Neural progenitor cell (in vitro differentiated cells): ENCODE measurements around the gene GTF3C4. TPM values are rescaled to one million over a fixed set of nuclear protein-coding genes. Genes with fewer than 3 reads are reported as not detected.
"Not testable (repeated sequence)": the region's sequence is repeated elsewhere in the genome, so short reads cannot be mapped to it uniquely, and the experiment has no call there.

ENCODE experiments used
- DNase-seq: peaks from one replicate; pipeline ENCODE4 v3.0.0-alpha.2; 2016; ENCODE audit warnings: low spot score
- H2AFZ ChIP-seq: fragments of 200-600 bp; sonication (generic); replicated peaks from 2 replicates; pipeline ENCODE4 v1.6.1; 2016; ENCODE audit warnings: antibody characterized with exemption
- H3F3A ChIP-seq: fragments of 200-600 bp; sonication (generic); 2 replicates; pipeline ENCODE4 v1.6.1; 2016; ENCODE audit warnings: antibody characterized with exemption, low read depth
- H3K27ac ChIP-seq: fragments of 200-600 bp; sonication (generic); 2 replicates; pipeline ENCODE4 v1.5.1; 2016; ENCODE audit warnings: mild to moderate bottlenecking
- H3K27me3 ChIP-seq: fragments of 200-600 bp; sonication (generic); 2 replicates; pipeline ENCODE4 v1.6.1; 2016; ENCODE audit warnings: mild to moderate bottlenecking, moderate library complexity
- H3K36me3 ChIP-seq: fragments of 200-600 bp; sonication (generic); 2 replicates; pipeline ENCODE4 v1.5.1; 2016
- H3K4me1 ChIP-seq: fragments of 200-600 bp; sonication (generic); 2 replicates; pipeline ENCODE4 v1.6.1; 2016; ENCODE audit warnings: mixed run types
- H3K4me2 ChIP-seq: fragments of 200-600 bp; sonication (generic); 2 replicates; pipeline ENCODE4 v1.6.1; 2016
- H3K4me3 ChIP-seq: fragments of 200-600 bp; sonication (generic); 2 replicates; pipeline ENCODE4 v1.5.1; 2016
- H3K79me2 ChIP-seq: fragments of 200-600 bp; sonication (generic); 2 replicates; pipeline ENCODE4 v1.6.1; 2016; ENCODE audit warnings: low read depth
- H3K9ac ChIP-seq: fragments of 200-600 bp; sonication (generic); 2 replicates; pipeline ENCODE4 v1.6.1; 2016
- H3K9me3 ChIP-seq: fragments of 200-600 bp; sonication (generic); 2 replicates; pipeline ENCODE4 v1.5.1; 2016; ENCODE audit warnings: low read depth
- H4K20me1 ChIP-seq: fragments of 200-600 bp; sonication (generic); 2 replicates; pipeline ENCODE4 v1.6.1; 2016; ENCODE audit warnings: low read depth
- H3K27ac Mint-ChIP-seq: 3 replicates; pipeline ENCODE4 v1.8.0; 2021; ENCODE audit warnings: mixed read lengths
- H3K27me3 Mint-ChIP-seq: 2 replicates; pipeline ENCODE4 v1.8.0; 2022; ENCODE audit warnings: low read depth, mild to moderate bottlenecking, inconsistent platforms, moderate library complexity, mixed read lengths; ENCODE audit not compliant: insufficient read depth
- H3K36me3 Mint-ChIP-seq: 3 replicates; pipeline ENCODE4 v1.8.0; 2021; ENCODE audit warnings: mixed read lengths
- H3K4me1 Mint-ChIP-seq: 3 replicates; pipeline ENCODE4 v1.8.0; 2021; ENCODE audit warnings: mixed read lengths
- H3K4me3 Mint-ChIP-seq: 3 replicates; pipeline ENCODE4 v1.8.0; 2021; ENCODE audit warnings: mild to moderate bottlenecking, moderate library complexity, mixed read lengths
- H3K9me3 Mint-ChIP-seq: 3 replicates; pipeline ENCODE4 v1.8.0; 2020; ENCODE audit warnings: mixed read lengths
- EZH2 ChIP-seq: fragments of 200-600 bp; sonication (generic); IDR thresholded peaks from 2 replicates; pipeline ENCODE4 v1.6.1; 2017; ENCODE audit warnings: antibody characterized with exemption, mild to moderate bottlenecking, moderate library complexity
- EZH2phosphoT487 ChIP-seq: fragments of 200-600 bp; sonication (generic); IDR thresholded peaks from 2 replicates; pipeline ENCODE4 v1.6.1; 2017; ENCODE audit warnings: antibody characterized with exemption
- total RNA-seq: library from RNA; depleted of rRNA; stranded (reverse); fragments of >200 nt; gene quantifications from 2 replicates; pipeline ENCODE4 v1.2.3, GENCODE V29; 2015; ENCODE audit warnings: low replicate concordance
- TF ChIP-seq, protein P1 (sequence below): fragments of 200-600 bp; sonication (generic); IDR thresholded peaks from 2 replicates; pipeline ENCODE4 v1.5.1; 2017; ENCODE audit warnings: antibody characterized with exemption, mild to moderate bottlenecking

Gene GTF3C4
- total RNA-seq, 1 donor from 2014 or later: 31.4 TPM

DNA sequence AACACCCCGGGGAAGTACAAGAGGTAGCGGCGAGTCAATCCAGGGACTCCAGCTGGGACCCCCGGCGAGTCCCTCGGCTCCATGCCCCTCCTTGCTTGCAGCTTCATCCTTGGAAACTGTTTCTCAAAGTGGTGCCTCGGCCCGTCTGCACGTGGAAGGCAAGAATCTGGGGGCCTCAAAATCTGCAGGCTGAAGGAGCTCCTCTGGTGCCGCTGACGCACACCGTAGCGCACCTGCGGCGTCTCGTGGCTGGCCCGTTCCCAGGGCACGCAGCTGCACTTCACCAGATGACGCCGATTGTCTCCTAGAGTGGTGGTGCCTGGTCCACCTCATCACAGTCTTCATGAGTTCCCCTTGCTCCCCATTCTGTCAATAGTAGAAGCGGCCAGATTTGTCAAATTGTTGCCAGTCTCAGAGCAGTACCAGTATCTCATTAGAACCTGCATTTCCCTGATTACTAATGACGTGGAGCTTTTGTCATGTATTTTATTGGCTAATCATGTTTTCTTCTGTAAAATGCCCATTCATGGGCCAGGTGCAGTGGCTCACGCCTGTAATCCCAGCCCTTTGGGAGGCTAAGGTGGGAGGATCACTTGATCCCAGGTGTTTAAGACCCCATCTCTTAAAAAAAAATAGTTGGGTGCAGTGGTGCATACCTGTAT lies 38.6 kb downstream of the GTF3C4 start:
- Mint-ChIP-seq H3K4me3 (no peak overlapping the region), H3K9me3 (peaks cover 2% of the 10 kb centered on the region), H3K27me3 (peaks cover 2% of the 10 kb centered on the region), H3K4me1 (no peaks in the 10 kb centered on the region), H3K27ac (no peak overlapping the region), H3K36me3 (no peaks in the 10 kb centered on the region)
- H3K9me3 ChIP-seq: no peaks in the 10 kb centered on the region
- no peak overlapping the region for H3K4me2 ChIP-seq
- H3K27ac ChIP-seq: no peak overlapping the region
- H3K36me3 ChIP-seq: no peaks in the 10 kb centered on the region
- H2AFZ ChIP-seq: no peak overlapping the region
- H4K20me1 ChIP-seq: no peaks in the 10 kb centered on the region
- no peaks in the 10 kb centered on the region for H3K27me3 ChIP-seq
- no peaks in the 10 kb centered on the region for H3K79me2 ChIP-seq
- TF ChIP-seq, protein P1, sequence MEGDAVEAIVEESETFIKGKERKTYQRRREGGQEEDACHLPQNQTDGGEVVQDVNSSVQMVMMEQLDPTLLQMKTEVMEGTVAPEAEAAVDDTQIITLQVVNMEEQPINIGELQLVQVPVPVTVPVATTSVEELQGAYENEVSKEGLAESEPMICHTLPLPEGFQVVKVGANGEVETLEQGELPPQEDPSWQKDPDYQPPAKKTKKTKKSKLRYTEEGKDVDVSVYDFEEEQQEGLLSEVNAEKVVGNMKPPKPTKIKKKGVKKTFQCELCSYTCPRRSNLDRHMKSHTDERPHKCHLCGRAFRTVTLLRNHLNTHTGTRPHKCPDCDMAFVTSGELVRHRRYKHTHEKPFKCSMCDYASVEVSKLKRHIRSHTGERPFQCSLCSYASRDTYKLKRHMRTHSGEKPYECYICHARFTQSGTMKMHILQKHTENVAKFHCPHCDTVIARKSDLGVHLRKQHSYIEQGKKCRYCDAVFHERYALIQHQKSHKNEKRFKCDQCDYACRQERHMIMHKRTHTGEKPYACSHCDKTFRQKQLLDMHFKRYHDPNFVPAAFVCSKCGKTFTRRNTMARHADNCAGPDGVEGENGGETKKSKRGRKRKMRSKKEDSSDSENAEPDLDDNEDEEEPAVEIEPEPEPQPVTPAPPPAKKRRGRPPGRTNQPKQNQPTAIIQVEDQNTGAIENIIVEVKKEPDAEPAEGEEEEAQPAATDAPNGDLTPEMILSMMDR: no peak
- H3K9ac ChIP-seq: no peak overlapping the region
- no peak for DNase-seq
- H3K4me1 ChIP-seq: no peaks in the 10 kb centered on the region
- no peak overlapping the region for H3K4me3 ChIP-seq
- H3F3A ChIP-seq: no peaks in the 10 kb centered on the region

- Histone ChIP-seq H3K4me1 (no peaks in the 10 kb centered on the region), H4K20me1 (no peaks in the 10 kb centered on the region), H3K36me3 (no peaks in the 10 kb centered on the region), H3K27me3 (no peaks in the 10 kb centered on the region), H3K9ac (no peak overlapping the region), H3F3A (no peaks in the 10 kb centered on the region), H3K27ac (no peak overlapping the region), H3K9me3 (no peaks in the 10 kb centered on the region), H3K79me2 (no peaks in the 10 kb centered on the region), H3K4me2 (no peak overlapping the region), H2AFZ (no peak overlapping the region), H3K4me3 (no peak overlapping the region)
- no peak for DNase-seq
- no peaks in the 10 kb centered on the region for H3K4me1 Mint-ChIP-seq
- H3K36me3 Mint-ChIP-seq: no peaks in the 10 kb centered on the region
- no peaks in the 10 kb centered on the region for H3K9me3 Mint-ChIP-seq
- no peak overlapping the region for H3K4me3 Mint-ChIP-seq
- no peak overlapping the region for H3K27ac Mint-ChIP-seq
- TF ChIP-seq EZH2phosphoT487 (no peak), EZH2 (no peak)
- H3K27me3 Mint-ChIP-seq: no peaks in the 10 kb centered on the region
Observed at GRCh38 chr9:132710333-132710732, 40.1 kb downstream of the GTF3C4 start.

DNA sequence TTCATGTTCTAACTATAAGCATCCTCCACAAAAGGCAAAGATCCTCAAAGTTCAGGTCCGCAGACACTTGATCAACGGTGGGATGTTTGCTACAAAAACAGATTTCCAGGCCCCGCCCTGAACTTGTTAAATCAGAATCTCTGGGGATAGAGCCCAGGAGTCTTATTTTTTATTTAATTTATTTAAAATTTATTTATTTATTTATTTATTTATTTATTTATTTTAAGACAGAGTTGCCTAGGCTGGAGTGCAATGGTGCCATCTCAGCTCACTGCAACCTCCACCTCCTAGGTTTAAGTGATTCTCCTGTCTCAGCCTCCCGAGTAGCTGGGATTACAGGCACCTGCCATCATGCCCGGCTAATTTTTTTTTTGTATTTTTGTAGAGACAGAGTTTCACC lies 40.9 kb downstream of the GTF3C4 start:
- not testable (repeated sequence) for H3K9me3 ChIP-seq, H2AFZ ChIP-seq, H3K4me2 ChIP-seq, H3K9me3 Mint-ChIP-seq, H3K27me3 ChIP-seq, H3K27me3 Mint-ChIP-seq, H3K79me2 ChIP-seq, H3K36me3 Mint-ChIP-seq, H3K4me3 Mint-ChIP-seq, H3K36me3 ChIP-seq, H3K27ac Mint-ChIP-seq, H3K4me1 ChIP-seq, H3K9ac ChIP-seq, H3K4me1 Mint-ChIP-seq, H3K4me3 ChIP-seq, H3K27ac ChIP-seq, H4K20me1 ChIP-seq, DNase-seq, H3F3A ChIP-seq

DNA sequence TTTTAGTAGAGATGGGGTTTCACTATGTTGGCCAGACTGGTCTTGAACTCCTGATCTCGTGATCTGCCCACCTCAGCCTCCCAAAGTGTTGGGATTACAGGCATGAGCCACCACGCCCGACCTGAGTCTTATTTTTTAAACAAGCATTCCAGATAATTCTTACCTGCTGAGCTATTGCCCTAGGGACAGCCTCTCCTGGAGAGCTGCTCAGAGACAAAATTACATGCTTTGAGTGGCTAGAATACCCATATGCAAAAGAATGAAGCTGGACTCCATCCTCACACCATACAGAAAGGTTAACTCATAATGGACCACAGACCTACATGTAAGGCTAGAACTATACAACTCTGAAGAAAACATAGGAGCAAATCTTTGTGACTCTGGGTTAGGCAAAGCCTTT lies 41.6 kb downstream of the GTF3C4 start:
- TF ChIP-seq, protein P1: no peak
- TF ChIP-seq EZH2phosphoT487 (no peak), EZH2 (no peak)
- no peaks in the 10 kb centered on the region for H3K79me2 ChIP-seq
- H3K9me3 Mint-ChIP-seq: no peaks in the 10 kb centered on the region

More for the DNA sequence above, 41.6 kb downstream of the GTF3C4 start:
- no peaks in the 10 kb centered on the region for H3F3A ChIP-seq
- H2AFZ ChIP-seq: no peak overlapping the region
- no peak overlapping the region for H3K9ac ChIP-seq
- no peak overlapping the region for H3K27ac ChIP-seq
- H3K9me3 ChIP-seq: no peaks in the 10 kb centered on the region
- DNase-seq: no peak
- no peak overlapping the region for H3K4me2 ChIP-seq
- no peaks in the 10 kb centered on the region for H4K20me1 ChIP-seq
- Mint-ChIP-seq H3K27ac (no peak overlapping the region), H3K36me3 (no peaks in the 10 kb centered on the region), H3K4me3 (no peak overlapping the region), H3K27me3 (peaks cover 2% of the 10 kb centered on the region), H3K4me1 (no peaks in the 10 kb centered on the region)
- no peak overlapping the region for H3K4me3 ChIP-seq
- H3K27me3 ChIP-seq: no peaks in the 10 kb centered on the region
- H3K36me3 ChIP-seq: no peaks in the 10 kb centered on the region
- H3K4me1 ChIP-seq: no peaks in the 10 kb centered on the region
